ENCODE data around the gene TSPAN12.

TSPAN12 gene

GRCh38 chr7:120806669-120807068 lies 51.3 kb downstream of the TSPAN12 start (continued):
- peak; percentile 91 for TF ChIP-seq ZXDB (tag by site-specific recombination; IDR thresholded peaks at IDR 0.05)
- no peak for TF ChIP-seq KLF9 (tag by site-specific recombination; IDR thresholded peaks at IDR 0.05; ENCODE audit: low read depth)
- TF ChIP-seq, protein P1, sequence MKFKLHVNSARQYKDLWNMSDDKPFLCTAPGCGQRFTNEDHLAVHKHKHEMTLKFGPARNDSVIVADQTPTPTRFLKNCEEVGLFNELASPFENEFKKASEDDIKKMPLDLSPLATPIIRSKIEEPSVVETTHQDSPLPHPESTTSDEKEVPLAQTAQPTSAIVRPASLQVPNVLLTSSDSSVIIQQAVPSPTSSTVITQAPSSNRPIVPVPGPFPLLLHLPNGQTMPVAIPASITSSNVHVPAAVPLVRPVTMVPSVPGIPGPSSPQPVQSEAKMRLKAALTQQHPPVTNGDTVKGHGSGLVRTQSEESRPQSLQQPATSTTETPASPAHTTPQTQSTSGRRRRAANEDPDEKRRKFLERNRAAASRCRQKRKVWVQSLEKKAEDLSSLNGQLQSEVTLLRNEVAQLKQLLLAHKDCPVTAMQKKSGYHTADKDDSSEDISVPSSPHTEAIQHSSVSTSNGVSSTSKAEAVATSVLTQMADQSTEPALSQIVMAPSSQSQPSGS (tag by site-specific recombination; IDR thresholded peaks at IDR 0.05; ENCODE audit: low read depth) = peak; percentile 85
- TF ChIP-seq ZFHX2 (tag by site-specific recombination; conservative IDR thresholded peaks at IDR 0.05) = no peak
- no peak for TF ChIP-seq ZNF571 (tag by site-specific recombination; IDR thresholded peaks at IDR 0.05)
- TF ChIP-seq SETDB1 (IDR thresholded peaks at IDR 0.05; ENCODE audit: insufficient read length, low read length) = no peak
- TF ChIP-seq ZNF558 (tag by site-specific recombination; IDR thresholded peaks at IDR 0.05) = peak; percentile 76
- peak; percentile 48; the same call in 1 of the 2 replicates for TF ChIP-seq SP3 (tag by site-specific recombination; IDR thresholded peaks at IDR 0.05)
- TF ChIP-seq WT1 (tag by site-specific recombination; IDR thresholded peaks at IDR 0.05) = peak; percentile 100
- TF ChIP-seq ZNF157 (tag by site-specific recombination; IDR thresholded peaks at IDR 0.05) = no peak
- peak; percentile 83 for TF ChIP-seq ZBTB17 (tag by site-specific recombination; IDR thresholded peaks at IDR 0.05)
- TF ChIP-seq ZNF19 (tag by site-specific recombination; IDR thresholded peaks at IDR 0.05; ENCODE audit: low read depth) = no peak
- TF ChIP-seq ZNF133 (tag by site-specific recombination; IDR thresholded peaks at IDR 0.05) = no peak
- TF ChIP-seq, protein P2, sequence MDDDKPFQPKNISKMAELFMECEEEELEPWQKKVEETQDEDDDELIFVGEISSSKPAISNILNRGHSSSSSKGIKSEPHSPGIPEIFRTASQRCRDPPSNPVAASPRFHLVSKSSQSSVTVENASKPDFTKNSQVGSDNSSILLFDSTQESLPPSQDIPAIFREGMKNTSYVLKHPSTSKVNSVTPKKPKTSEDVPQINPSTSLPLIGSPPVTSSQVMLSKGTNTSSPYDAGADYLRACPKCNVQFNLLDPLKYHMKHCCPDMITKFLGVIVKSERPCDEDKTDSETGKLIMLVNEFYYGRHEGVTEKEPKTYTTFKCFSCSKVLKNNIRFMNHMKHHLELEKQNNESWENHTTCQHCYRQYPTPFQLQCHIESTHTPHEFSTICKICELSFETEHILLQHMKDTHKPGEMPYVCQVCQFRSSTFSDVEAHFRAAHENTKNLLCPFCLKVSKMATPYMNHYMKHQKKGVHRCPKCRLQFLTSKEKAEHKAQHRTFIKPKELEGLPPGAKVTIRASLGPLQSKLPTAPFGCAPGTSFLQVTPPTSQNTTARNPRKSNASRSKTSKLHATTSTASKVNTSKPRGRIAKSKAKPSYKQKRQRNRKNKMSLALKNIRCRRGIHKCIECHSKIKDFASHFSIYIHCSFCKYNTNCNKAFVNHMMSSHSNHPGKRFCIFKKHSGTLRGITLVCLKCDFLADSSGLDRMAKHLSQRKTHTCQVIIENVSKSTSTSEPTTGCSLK (tag by site-specific recombination; IDR thresholded peaks at IDR 0.05) = no peak
- 0 out of 2 replicates have a peak, but pooled peaks have one; percentile 15 for TF ChIP-seq TCF7L2 (IDR thresholded peaks at IDR 0.05; ENCODE audit: borderline replicate concordance, low read depth, low read length)
- TF ChIP-seq ZNF140 (tag by site-specific recombination; IDR thresholded peaks at IDR 0.05) = no peak
- no peak for TF ChIP-seq ZNF23 (tag by site-specific recombination; IDR thresholded peaks at IDR 0.05; ENCODE audit: borderline replicate concordance)
- no peak for TF ChIP-seq AEBP2 (tag by site-specific recombination; IDR thresholded peaks at IDR 0.05; ENCODE audit: borderline replicate concordance)
- TF ChIP-seq ZNF624 (tag by site-specific recombination; IDR thresholded peaks at IDR 0.05) = no peak
- peak; percentile 84 for TF ChIP-seq ZNF24 (tag by site-specific recombination; IDR thresholded peaks at IDR 0.05)
- no peak for TF ChIP-seq ZNF544 (tag by site-specific recombination; IDR thresholded peaks at IDR 0.05)
- TF ChIP-seq, protein P3, sequence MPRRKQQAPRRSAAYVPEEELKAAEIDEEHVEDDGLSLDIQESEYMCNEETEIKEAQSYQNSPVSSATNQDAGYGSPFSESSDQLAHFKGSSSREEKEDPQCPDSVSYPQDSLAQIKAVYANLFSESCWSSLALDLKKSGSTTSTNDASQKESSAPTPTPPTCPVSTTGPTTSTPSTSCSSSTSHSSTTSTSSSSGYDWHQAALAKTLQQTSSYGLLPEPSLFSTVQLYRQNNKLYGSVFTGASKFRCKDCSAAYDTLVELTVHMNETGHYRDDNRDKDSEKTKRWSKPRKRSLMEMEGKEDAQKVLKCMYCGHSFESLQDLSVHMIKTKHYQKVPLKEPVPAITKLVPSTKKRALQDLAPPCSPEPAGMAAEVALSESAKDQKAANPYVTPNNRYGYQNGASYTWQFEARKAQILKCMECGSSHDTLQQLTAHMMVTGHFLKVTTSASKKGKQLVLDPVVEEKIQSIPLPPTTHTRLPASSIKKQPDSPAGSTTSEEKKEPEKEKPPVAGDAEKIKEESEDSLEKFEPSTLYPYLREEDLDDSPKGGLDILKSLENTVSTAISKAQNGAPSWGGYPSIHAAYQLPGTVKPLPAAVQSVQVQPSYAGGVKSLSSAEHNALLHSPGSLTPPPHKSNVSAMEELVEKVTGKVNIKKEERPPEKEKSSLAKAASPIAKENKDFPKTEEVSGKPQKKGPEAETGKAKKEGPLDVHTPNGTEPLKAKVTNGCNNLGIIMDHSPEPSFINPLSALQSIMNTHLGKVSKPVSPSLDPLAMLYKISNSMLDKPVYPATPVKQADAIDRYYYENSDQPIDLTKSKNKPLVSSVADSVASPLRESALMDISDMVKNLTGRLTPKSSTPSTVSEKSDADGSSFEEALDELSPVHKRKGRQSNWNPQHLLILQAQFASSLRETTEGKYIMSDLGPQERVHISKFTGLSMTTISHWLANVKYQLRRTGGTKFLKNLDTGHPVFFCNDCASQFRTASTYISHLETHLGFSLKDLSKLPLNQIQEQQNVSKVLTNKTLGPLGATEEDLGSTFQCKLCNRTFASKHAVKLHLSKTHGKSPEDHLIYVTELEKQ (tag by site-specific recombination; IDR thresholded peaks at IDR 0.05; ENCODE audit: borderline replicate concordance) = peak; percentile 97
- no peak for TF ChIP-seq ZNF514 (tag by site-specific recombination; IDR thresholded peaks at IDR 0.05)
- peak; percentile 98 for TF ChIP-seq INSM2 (tag by site-specific recombination; IDR thresholded peaks at IDR 0.05)
- no peak for TF ChIP-seq ZNF280D (tag by site-specific recombination; IDR thresholded peaks at IDR 0.05)
- TF ChIP-seq PRDM1 (tag by site-specific recombination; IDR thresholded peaks at IDR 0.05) = no peak
- peak; percentile 93 for TF ChIP-seq ZNF2 (tag by site-specific recombination; IDR thresholded peaks at IDR 0.05)
- TF ChIP-seq ZNF324 (tag by site-specific recombination; IDR thresholded peaks at IDR 0.05) = peak; percentile 91
- TF ChIP-seq BCL11A (tag by site-specific recombination; IDR thresholded peaks at IDR 0.05; ENCODE audit: low read depth) = peak; percentile 97

All from HEK293 (cell line).